HepG2 (cell line): ENCODE measurements around the gene STMN3. TPM values are rescaled to one million over a fixed set of nuclear protein-coding genes. Genes with fewer than 3 reads are reported as not detected.

Source experiments
- CEBPZ ChIP-seq: IDR thresholded peaks from 2 replicates; pipeline ENCODE4 v1.6.1; 2012; ENCODE audit warnings: low read length, improper control_type of control experiment
- E2F1 ChIP-seq: sonication (generic); formaldehyde crosslinking; IDR thresholded peaks from 2 replicates; pipeline ENCODE4 v1.5.0; 2020; ENCODE audit warnings: missing genetic modification reagents
- FOXK2 ChIP-seq: fragments of 450-650 bp; IDR thresholded peaks from 2 replicates; pipeline ENCODE4 v1.6.1; 2016
- GATAD1 ChIP-seq: IDR thresholded peaks from 2 replicates; pipeline ENCODE4 v1.6.1; 2016; ENCODE audit warnings: missing genetic modification reagents, missing compliant biosample characterization
- HDAC2 ChIP-seq: sonication (generic); formaldehyde crosslinking; IDR thresholded peaks from 2 replicates; pipeline ENCODE4 v1.4.0; 2020; ENCODE audit warnings: missing genetic modification reagents
- JARID2 ChIP-seq: sonication (generic); formaldehyde crosslinking; IDR thresholded peaks from 2 replicates; pipeline ENCODE4 v1.8.1; 2023; ENCODE audit warnings: missing genetic modification reagents, inconsistent platforms; ENCODE audit not compliant: insufficient replicate concordance
- NFATC3 ChIP-seq: sonication (generic); formaldehyde crosslinking; IDR thresholded peaks from 2 replicates; pipeline ENCODE4 v1.5.1; 2020; ENCODE audit warnings: mild to moderate bottlenecking, missing genetic modification reagents
- NFE2L2 ChIP-seq: fragments of 150-350 bp; IDR thresholded peaks from 2 replicates; pipeline ENCODE4 v1.6.1; 2014; ENCODE audit warnings: low read length
- RARA ChIP-seq: IDR thresholded peaks from 2 replicates; pipeline ENCODE4 v1.6.1; 2016; ENCODE audit warnings: missing genetic modification reagents, missing compliant biosample characterization
- REPIN1 ChIP-seq: sonication (generic); formaldehyde crosslinking; IDR thresholded peaks from 2 replicates; pipeline ENCODE4 v1.8.0; 2022; ENCODE audit warnings: missing genetic modification reagents, low read depth, mild to moderate bottlenecking, borderline replicate concordance
- RORA ChIP-seq: sonication (generic); formaldehyde crosslinking; IDR thresholded peaks from 2 replicates; pipeline ENCODE4 v1.5.0; 2020; ENCODE audit warnings: mild to moderate bottlenecking, missing genetic modification reagents, moderate library complexity
- TEF ChIP-seq: sonication (generic); formaldehyde crosslinking; IDR thresholded peaks from 2 replicates; pipeline ENCODE4 v1.5.0; 2020; ENCODE audit warnings: missing genetic modification reagents
- ZFYVE20 ChIP-seq: sonication (generic); formaldehyde crosslinking; IDR thresholded peaks from 2 replicates; pipeline ENCODE4 v1.8.0; 2023; ENCODE audit warnings: low read depth, mild to moderate bottlenecking, moderate library complexity, missing genetic modification reagents, borderline replicate concordance
- ZNF225 ChIP-seq: sonication (generic); formaldehyde crosslinking; IDR thresholded peaks from 2 replicates; pipeline ENCODE4 v1.4.0; 2020; ENCODE audit warnings: mild to moderate bottlenecking, missing genetic modification reagents
- ZNF3 ChIP-seq: IDR thresholded peaks from 2 replicates; pipeline ENCODE4 v1.7.0; 2017; ENCODE audit warnings: inconsistent platforms
- ZNF329 ChIP-seq: sonication (generic); formaldehyde crosslinking; IDR thresholded peaks from 2 replicates; pipeline ENCODE4 v1.9.0; 2021; ENCODE audit warnings: low read depth, mild to moderate bottlenecking, missing genetic modification reagents
- ZNF34 ChIP-seq: sonication (generic); formaldehyde crosslinking; IDR thresholded peaks from 2 replicates; pipeline ENCODE4 v1.4.0; 2020; ENCODE audit warnings: mild to moderate bottlenecking, missing genetic modification reagents, borderline replicate concordance
- ZNF367 ChIP-seq: sonication (generic); formaldehyde crosslinking; IDR thresholded peaks from 2 replicates; pipeline ENCODE4 v1.4.0; 2020; ENCODE audit warnings: missing genetic modification reagents, borderline replicate concordance
- ZNF609 ChIP-seq: sonication (generic); formaldehyde crosslinking; IDR thresholded peaks from 2 replicates; pipeline ENCODE4 v1.4.0; 2020; ENCODE audit warnings: mild to moderate bottlenecking, missing genetic modification reagents, borderline replicate concordance
- ZNF737 ChIP-seq: sonication (generic); formaldehyde crosslinking; IDR thresholded peaks from 2 replicates; pipeline ENCODE4 v1.5.0; 2020; ENCODE audit warnings: missing genetic modification reagents, mild to moderate bottlenecking, borderline replicate concordance
- polyA plus RNA-seq, 8 experiments: library from polyadenylated mRNA; depleted of rRNA in 3 of 8; stranded (reverse) in 7 of 8; unstranded in 1 of 8; fragments of >200 nt; fragmentation: Illumina TruSeq in 4 of 8; extraction: Trizol in 4 of 8; gene quantifications; 2 replicates each; pipeline versions ENCODE4 v1.2.1 to v1.2.3, GENCODE V29; 2011 to 2016; ENCODE audit warnings: low read depth in 4 of 8, missing spikeins in 1 of 8, mixed read lengths in 1 of 8; ENCODE audit not compliant: insufficient read depth in 1 of 8
- total RNA-seq, 5 experiments: library from RNA; depleted of rRNA; stranded (reverse); fragments of >200 nt; fragmentation: Illumina TruSeq; extraction: Trizol; gene quantifications; 2 replicates each; pipeline ENCODE4 v1.2.3, GENCODE V29; 2016; ENCODE audit warnings: low read depth in 1 of 5

STMN3 gene
- total and polyA plus RNA-seq, 2 of the 13 experiments (the other 11 are each of a cell fraction or from before 2014, with no cell fraction given), result 21.0 to 48.3 TPM

GRCh38 chr20:63641792-63642523, 11.3 kb downstream of the STMN3 start (continued):
- TF ChIP-seq TEF (CRISPR knock-in tag) (no peak), ZNF737 (CRISPR knock-in tag) (no peak), CEBPZ (no peak), REPIN1 (CRISPR knock-in tag) (peak; percentile 79; the same call in 1 of the 2 replicates), RARA (CRISPR knock-in tag) (0 out of 2 replicates have a peak, but pooled peaks have one; percentile 28), ZNF367 (CRISPR knock-in tag) (no peak), ZFYVE20 (CRISPR knock-in tag) (no peak), ZNF225 (CRISPR knock-in tag) (no peak), ZNF3 (CRISPR knock-in tag) (no peak), NFE2L2 (no peak), HDAC2 (CRISPR knock-in tag) (peak; percentile 61; the same call in 1 of the 2 replicates), NFATC3 (no peak), GATAD1 (CRISPR knock-in tag) (no peak), E2F1 (no peak), ZNF34 (0 out of 2 replicates have a peak, but pooled peaks have one; percentile 29), JARID2 (CRISPR knock-in tag) (no peak), ZNF609 (0 out of 2 replicates have a peak, but pooled peaks have one; percentile 28), RORA (CRISPR knock-in tag) (no peak), ZNF329 (peak; percentile 72; the same call in 1 of the 2 replicates), FOXK2 (no peak)
